GM12873 (cell line): ENCODE data around the gene ZNF419.
"Not testable (repeated sequence)": the region's sequence is repeated elsewhere in the genome, so short reads cannot be mapped to it uniquely, and the experiment has no call there.

ENCODE experiments used
- TF ChIP-seq, protein P1 (sequence below): IDR thresholded peaks from 2 replicates; pipeline ENCODE4 v1.5.1; 2012; ENCODE audit warnings: low read depth, mild to moderate bottlenecking, moderate library complexity, low read length, control low read depth; ENCODE audit not compliant: insufficient read depth; ENCODE audit errors: missing control alignments

The ZNF419 gene

DNA sequence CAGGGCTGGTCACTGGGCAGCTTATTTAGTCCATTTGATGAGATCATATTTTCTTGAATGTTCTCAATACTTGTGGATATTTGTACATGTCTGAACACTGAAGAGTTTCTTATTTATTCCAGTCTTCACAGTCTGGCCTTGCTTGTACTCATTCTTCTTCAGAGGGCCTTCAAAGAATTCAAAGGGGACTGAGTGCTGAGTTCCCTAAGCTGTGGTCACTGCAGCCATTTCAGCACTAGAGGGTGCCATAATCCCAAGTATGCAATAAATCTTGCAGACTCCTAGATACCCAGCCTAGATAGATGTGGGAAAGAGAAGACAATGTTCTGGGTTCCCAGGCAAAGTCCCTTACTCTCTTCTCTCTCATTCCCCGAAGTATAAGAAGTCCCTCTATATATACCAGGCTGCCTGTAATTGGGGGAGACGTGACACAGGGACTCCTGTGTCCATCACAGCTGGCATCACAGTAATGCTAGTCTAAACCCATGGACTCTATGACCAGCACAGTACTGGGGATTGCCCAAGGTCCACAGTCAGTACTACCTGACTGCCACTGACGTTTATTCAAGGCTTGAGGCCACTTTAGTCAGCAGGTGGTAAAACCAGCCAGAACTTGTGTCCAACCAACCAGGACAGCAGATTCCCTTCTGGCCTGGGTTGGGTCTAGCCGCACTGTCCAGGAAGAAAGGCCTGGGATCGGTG lies 21.7 kb upstream of the ZNF419 start:
- TF ChIP-seq, protein P1, sequence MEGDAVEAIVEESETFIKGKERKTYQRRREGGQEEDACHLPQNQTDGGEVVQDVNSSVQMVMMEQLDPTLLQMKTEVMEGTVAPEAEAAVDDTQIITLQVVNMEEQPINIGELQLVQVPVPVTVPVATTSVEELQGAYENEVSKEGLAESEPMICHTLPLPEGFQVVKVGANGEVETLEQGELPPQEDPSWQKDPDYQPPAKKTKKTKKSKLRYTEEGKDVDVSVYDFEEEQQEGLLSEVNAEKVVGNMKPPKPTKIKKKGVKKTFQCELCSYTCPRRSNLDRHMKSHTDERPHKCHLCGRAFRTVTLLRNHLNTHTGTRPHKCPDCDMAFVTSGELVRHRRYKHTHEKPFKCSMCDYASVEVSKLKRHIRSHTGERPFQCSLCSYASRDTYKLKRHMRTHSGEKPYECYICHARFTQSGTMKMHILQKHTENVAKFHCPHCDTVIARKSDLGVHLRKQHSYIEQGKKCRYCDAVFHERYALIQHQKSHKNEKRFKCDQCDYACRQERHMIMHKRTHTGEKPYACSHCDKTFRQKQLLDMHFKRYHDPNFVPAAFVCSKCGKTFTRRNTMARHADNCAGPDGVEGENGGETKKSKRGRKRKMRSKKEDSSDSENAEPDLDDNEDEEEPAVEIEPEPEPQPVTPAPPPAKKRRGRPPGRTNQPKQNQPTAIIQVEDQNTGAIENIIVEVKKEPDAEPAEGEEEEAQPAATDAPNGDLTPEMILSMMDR, result peak; percentile 67

DNA sequence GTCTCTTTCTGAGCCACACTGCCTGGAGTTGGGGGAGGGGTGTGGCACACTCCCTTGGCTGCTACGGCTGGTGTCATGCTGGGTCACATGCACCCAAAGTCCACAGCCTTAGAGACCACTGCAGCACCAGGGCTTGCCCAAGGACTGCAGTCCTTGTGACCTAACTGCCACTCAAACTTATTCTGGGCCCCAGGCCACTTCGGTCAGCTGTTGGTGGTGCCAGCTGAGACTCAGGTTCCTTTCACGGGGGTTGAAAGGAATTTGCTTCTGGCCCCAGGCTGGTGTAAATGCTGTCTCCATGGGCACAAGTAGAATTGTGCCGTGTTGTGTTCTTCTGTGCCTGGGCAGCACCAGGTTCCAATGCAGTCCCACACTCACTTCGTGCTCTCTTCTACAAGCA lies 21.1 kb upstream of the ZNF419 start:
- TF ChIP-seq, protein P1, result no peak

DNA sequence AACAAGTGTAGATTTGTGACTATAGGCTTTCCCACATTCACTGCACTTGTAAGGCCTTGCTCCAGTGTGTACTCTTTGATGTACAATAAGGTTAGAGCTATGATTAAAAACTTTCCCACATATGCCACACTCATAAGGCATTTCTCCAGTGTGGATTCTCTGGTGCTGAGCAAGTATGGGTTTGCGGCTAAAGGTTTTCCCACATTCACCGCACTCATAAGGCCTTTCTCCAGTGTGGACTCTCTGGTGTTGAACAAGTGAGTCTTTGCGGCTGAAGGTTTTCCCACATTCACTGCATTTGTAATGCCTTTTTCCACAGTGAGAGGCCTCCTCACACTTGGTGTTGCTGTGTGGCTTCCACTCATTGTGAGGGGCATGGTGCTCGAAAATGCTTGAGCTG lies 13.9 kb upstream of the ZNF419 start:
- TF ChIP-seq, protein P1, result no peak

DNA sequence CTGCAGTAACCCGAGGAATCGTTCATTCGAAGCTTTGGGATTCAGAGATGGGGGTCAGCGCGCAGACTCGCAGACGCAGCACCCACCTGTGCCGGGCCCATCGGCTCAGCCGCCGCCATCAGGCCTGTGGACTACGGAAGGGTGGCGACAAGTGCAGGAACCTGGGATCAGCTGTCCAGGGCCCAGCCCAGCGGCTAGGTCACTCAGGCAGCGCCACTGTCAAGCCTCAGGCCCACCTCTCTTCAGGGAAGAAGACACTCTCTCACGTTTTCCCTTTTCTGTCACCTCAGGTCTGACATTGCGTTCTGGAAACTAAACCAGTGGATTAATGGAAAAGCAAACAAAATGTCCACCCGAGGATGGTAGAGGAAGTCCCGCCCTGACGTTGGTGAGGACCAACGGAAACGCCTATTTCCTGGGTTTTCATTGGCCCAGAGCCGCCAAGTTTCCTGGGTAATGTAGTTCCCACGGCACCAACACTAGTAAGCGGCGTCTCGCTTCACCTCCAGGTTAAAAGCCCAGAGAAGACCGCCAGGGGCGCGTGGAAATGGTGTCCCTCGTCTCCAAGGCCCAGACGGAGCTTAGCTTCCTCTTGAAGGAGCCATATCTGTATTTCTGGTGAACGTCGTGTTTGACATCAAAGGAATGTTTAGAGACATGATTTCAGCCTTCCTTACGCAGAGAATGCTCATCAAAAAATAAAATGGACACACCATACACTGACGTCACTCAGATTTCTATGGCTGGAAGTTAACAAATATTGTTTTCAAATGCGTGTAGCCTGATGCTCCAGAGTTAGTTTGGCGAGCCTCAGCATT lies 10.2 kb upstream of the ZNF419 start, which contains the start of gene ZNF772:
Gene ZNF772 (minus strand): TSS at position 376 of the 818 bp plus-strand sequence. CDS start 257 bp downstream, at position 119.
- TF ChIP-seq, protein P1, result peak; percentile 85

DNA sequence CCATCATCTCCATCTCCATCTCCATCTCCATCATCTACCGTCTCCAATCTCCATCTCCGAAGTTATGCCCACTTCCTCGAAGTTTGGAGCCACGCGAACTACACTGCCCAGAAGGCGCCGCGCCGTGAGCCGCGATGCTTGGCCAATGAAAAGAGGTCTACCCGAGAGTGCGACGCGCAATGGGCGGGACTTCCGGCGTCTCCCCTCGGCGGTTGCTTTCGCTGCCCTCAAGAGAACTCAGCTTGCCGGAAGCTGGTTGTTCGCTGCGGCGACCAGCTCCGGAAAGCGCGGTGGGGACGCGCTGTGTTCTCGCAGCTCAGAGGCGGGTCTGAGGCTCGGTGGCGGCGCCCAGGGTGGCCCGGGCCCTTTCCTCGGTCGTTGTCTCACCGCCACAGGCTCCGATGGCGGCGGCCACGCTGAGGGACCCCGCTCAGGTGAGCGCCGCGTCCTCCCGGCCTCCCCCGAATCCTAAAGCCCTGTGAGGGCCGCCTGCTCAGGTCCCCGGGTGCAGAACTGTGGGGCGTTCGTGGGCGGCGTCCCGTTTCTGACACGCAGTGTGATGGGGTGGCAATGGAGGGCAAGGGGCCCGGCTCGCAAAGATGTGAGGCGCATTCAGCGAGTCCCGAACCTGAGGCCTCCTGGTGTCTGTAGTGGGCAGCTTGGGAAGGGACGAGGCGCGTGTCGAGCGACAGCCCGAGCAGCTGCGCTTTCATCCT lies 12.3 kb downstream of the ZNF419 start, which contains the start of gene ZNF773:
Gene ZNF773 (plus strand): TSS at position 259 of the 716 bp plus-strand sequence. CDS start 143 bp downstream, at position 402.
- TF ChIP-seq, protein P1, result not testable (repeated sequence)

DNA sequence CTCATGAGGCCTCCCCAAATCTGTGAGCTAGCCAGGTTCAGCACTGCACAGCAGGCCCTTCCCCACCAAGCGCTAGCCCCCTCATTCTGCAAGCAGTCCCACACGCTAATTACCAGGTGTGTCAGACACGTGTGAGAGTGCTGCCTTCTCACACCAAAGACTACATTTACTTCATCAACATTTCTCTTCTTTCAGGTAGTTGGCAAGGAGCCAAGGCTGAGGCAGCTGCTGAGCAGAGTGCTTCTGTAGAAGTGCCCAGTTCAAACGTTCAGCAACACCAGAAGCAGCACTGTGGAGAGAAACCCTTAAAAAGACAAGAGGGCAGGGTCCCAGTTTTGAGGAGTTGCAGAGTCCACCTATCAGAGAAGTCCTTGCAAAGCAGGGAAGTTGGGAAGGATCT lies 18.6 kb downstream of the ZNF419 start:
- TF ChIP-seq, protein P1, result no peak

DNA sequence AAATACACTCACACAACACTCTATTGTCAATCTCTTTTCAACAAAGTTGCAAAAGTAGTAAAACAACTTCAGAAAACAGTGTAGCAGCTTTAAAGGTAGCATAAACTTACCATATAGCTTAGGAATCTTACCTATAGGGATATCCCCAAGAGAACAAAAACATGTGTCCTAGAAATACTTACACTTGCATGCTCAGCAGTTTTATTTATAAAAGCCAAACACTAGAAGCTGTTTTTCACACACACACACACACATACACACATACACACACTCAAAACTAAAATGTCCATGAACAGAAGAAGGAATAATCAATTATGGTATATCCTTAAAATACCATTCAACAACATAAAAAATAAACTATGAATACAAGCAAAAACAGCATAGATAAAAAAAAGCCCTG lies 23.9 kb downstream of the ZNF419 start:
- TF ChIP-seq, protein P1, result no peak
